Choroid plexus epithelial cell (primary cell): ENCODE data around the gene SLC25A42.

Experiments
- DNase-seq: peaks from one replicate; pipeline ENCODE4 v3.0.0-alpha.2; 2010; ENCODE audit warnings: low read depth
- H3K4me3 ChIP-seq: 2 replicates; pipeline ENCODE4 v1.5.1; 2011; ENCODE audit warnings: low read depth, mild to moderate bottlenecking, control low read depth, low read length, moderate library complexity
- TF ChIP-seq, protein P1 (sequence below): conservative IDR thresholded peaks from 2 replicates; pipeline ENCODE4 v1.5.1; 2011; ENCODE audit warnings: low read depth, mild to moderate bottlenecking, control low read depth, inconsistent platforms, low read length, moderate library complexity

Gene SLC25A42

GRCh38 chr19:19137556-19138108 lies 73.8 kb downstream of the SLC25A42 start:
- TF ChIP-seq, protein P1, sequence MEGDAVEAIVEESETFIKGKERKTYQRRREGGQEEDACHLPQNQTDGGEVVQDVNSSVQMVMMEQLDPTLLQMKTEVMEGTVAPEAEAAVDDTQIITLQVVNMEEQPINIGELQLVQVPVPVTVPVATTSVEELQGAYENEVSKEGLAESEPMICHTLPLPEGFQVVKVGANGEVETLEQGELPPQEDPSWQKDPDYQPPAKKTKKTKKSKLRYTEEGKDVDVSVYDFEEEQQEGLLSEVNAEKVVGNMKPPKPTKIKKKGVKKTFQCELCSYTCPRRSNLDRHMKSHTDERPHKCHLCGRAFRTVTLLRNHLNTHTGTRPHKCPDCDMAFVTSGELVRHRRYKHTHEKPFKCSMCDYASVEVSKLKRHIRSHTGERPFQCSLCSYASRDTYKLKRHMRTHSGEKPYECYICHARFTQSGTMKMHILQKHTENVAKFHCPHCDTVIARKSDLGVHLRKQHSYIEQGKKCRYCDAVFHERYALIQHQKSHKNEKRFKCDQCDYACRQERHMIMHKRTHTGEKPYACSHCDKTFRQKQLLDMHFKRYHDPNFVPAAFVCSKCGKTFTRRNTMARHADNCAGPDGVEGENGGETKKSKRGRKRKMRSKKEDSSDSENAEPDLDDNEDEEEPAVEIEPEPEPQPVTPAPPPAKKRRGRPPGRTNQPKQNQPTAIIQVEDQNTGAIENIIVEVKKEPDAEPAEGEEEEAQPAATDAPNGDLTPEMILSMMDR: no peak
- DNase-seq: peak; percentile 12
- peak overlapping the region; percentile 91 for H3K4me3 ChIP-seq

- TF ChIP-seq, protein P1: no peak
- H3K4me3 ChIP-seq: peak within 1 kb of the TSS; percentile 91
- DNase-seq: peak; percentile 100
Observed at GRCh38 chr19:19138109-19138981, 74.6 kb downstream of the SLC25A42 start, which contains the start of gene TMEM161A. Gene TMEM161A (minus strand): TSS chr19:19138478. CDS start chr19:19138428, 50 bp downstream.

GRCh38 chr19:19139876-19140229 lies 76.1 kb downstream of the SLC25A42 start:
- TF ChIP-seq, protein P1: no peak
- no peak for DNase-seq
- no peak overlapping the region for H3K4me3 ChIP-seq

DNA sequence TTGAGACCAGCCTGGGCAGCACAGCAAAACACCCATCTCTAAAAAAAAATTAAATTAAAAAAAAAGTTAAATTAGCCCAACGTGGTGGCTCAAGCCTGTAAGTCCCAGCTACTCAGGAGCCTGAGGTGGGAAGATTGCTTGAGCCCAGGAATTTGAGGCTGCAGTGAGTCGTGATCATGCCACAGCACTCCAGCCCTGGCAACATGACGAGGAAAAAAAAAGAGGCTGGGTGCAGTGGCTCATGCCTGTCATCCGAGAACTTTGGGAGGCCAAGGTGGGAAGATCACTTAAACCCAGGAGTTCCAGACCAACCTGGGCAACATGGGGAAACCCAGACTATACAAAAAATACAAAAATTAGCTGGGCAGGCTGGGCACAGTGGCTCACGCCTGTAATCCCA lies 76.7 kb downstream of the SLC25A42 start:
- no peak for DNase-seq
- TF ChIP-seq, protein P1: no peak

GRCh38 chr19:19142347-19142746 lies 78.6 kb downstream of the SLC25A42 start:
- TF ChIP-seq, protein P1: no peak
- H3K4me3 ChIP-seq: no peak overlapping the region
- DNase-seq: no peak

More for the DNA sequence above, 76.7 kb downstream of the SLC25A42 start:
- H3K4me3 ChIP-seq: no peak overlapping the region

DNA sequence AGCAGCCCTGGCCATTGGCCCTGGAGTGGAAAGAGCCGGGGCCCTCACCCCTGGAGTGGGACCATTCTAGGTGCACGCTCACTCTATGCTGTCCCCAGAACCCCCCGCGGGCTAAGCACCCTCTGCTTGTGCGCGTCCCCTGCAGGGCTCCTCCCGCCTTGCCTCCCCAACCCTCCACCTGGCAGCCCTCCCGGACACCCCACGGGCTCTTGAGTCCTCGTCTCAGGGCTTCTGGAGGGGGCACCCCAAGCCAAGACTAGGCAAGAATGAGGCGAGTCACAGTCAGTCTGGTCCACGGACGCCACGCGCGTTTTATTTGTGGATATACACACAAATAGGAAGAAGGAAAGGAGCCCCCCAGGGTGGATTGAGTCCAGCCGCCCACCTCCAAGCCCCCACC lies 81.5 kb downstream of the SLC25A42 start:
- no peak overlapping the region for H3K4me3 ChIP-seq
- TF ChIP-seq, protein P1: no peak
- no peak for DNase-seq
